HepG2 (cell line): ENCODE measurements around the gene ACTL7B. TPM values are rescaled to one million over a fixed set of nuclear protein-coding genes. Genes with fewer than 3 reads are reported as not detected.

Experiments
- ATAC-seq: fragments of 200-7000 bp; cut with Tn5 transposase; 3 replicates; pipeline ENCODE4 v1.9.1; 2020; ENCODE audit warnings: mild to moderate bottlenecking, moderate library complexity
- BruUV-seq: library from RNA; stranded (reverse); fragments of 400-500 nt; replicated peaks from 2 replicates; lab custom pipeline; 2021; lab: Mats Ljungman, UMichigan
- CTCF ChIA-PET: fragments of 300-600 bp; formaldehyde crosslinking; extraction: SDS; loops from one replicate; lab custom pipeline; 2021; ENCODE audit warnings: low total read pairs, inconsistent platforms, low intra/inter-chr PET ratio; lab: Yijun Ruan, JAX
- POLR2A ChIA-PET: fragments of 350-600 bp; sonication (Branson Sonifier 250); formaldehyde crosslinking; loops from one replicate; lab custom pipeline; 2020; ENCODE audit warnings: antibody characterized with exemption, inconsistent platforms; lab: Yijun Ruan, JAX
- DNase-seq: peaks from one replicate; pipeline ENCODE4 v3.0.0-alpha.2; 2015; ENCODE audit warnings: low spot score
- FAIRE-seq: peaks from 3 replicates; lab custom pipeline; 2011; peaks lifted over from hg19 to GRCh38; lab: Jason Lieb, UNC
- H2AFZ ChIP-seq: one replicate; pipeline ENCODE4 v1.6.1; 2011; ENCODE audit warnings: low read length, inconsistent platforms
- H3K27ac ChIP-seq: fragments of 300-600 bp; 3 replicates; pipeline ENCODE4 v1.8.0; 2011; ENCODE audit warnings: mixed run types, mild to moderate bottlenecking, mixed read lengths, low read length, inconsistent platforms; ENCODE audit not compliant: insufficient read depth; ENCODE audit errors: extremely low read length
- H3K27me3 ChIP-seq, 2 experiments: fragments of 200-600 bp in 1 of 2; 2 replicates in 1 of 2; 3 replicates in 1 of 2; pipeline versions ENCODE4 v1.6.0 to v1.8.0; 2011; ENCODE audit warnings: low read length in 2 of 2, mild to moderate bottlenecking in 2 of 2, moderate library complexity in 2 of 2, inconsistent platforms in 1 of 2; ENCODE audit not compliant: insufficient read depth in 2 of 2, control insufficient read depth in 1 of 2
- H3K36me3 ChIP-seq, 2 experiments: fragments of 200-600 bp in 1 of 2; replicated peaks in 1 of 2; 2 replicates in 1 of 2; 3 replicates in 1 of 2; pipeline versions ENCODE4 v1.5.1 to v1.8.0; 2011; ENCODE audit warnings: low read length in 2 of 2, inconsistent platforms in 1 of 2; ENCODE audit not compliant: insufficient read depth in 2 of 2, control insufficient read depth in 1 of 2
- H3K4me1 ChIP-seq: 2 replicates; pipeline ENCODE4 v1.5.1; 2012; ENCODE audit warnings: low read length, inconsistent platforms; ENCODE audit not compliant: insufficient read depth
- H3K4me2 ChIP-seq: 2 replicates; pipeline ENCODE4 v1.6.0; 2011; ENCODE audit warnings: low read depth, low read length, inconsistent platforms
- H3K4me3 ChIP-seq, 3 experiments: fragments of 200-600 bp in 1 of 3; sonication (generic), shearing (Covaris generic) in 1 of 3; replicated peaks in 1 of 3; 2 replicates each; pipeline ENCODE4 v1.5.1; 2011 to 2016; ENCODE audit warnings: low read length in 3 of 3, inconsistent platforms in 2 of 3, low read depth in 2 of 3, mild to moderate bottlenecking in 2 of 3, control low read depth in 1 of 3, mixed read lengths in 1 of 3; ENCODE audit not compliant: insufficient read depth in 1 of 3
- H3K79me2 ChIP-seq: one replicate; pipeline ENCODE4 v1.6.1; 2011; ENCODE audit warnings: low read length, inconsistent platforms; ENCODE audit not compliant: insufficient read depth
- H3K9ac ChIP-seq: 2 replicates; pipeline ENCODE4 v1.6.0; 2011; ENCODE audit warnings: mild to moderate bottlenecking, low read depth, low read length, inconsistent platforms; ENCODE audit not compliant: insufficient read depth
- H3K9me3 ChIP-seq: 2 replicates; pipeline ENCODE4 v1.5.1; 2012; ENCODE audit warnings: mild to moderate bottlenecking, low read length
- H4K20me1 ChIP-seq: 2 replicates; pipeline ENCODE4 v1.6.0; 2011; ENCODE audit warnings: inconsistent platforms, mild to moderate bottlenecking, low read length, moderate library complexity; ENCODE audit not compliant: insufficient read depth
- HOXA3 ChIP-seq: sonication (generic); formaldehyde crosslinking; IDR thresholded peaks from 2 replicates; pipeline ENCODE4 v1.5.0; 2020; ENCODE audit warnings: missing genetic modification reagents
- MIER3 ChIP-seq: IDR thresholded peaks from 2 replicates; pipeline ENCODE4 v1.6.1; 2016; ENCODE audit warnings: missing compliant biosample characterization, borderline replicate concordance
- PRMT3 ChIP-seq: sonication (generic); formaldehyde crosslinking; IDR thresholded peaks from 2 replicates; pipeline ENCODE4 v1.8.1; 2022; ENCODE audit warnings: low read depth, mild to moderate bottlenecking, moderate library complexity, missing genetic modification reagents, borderline replicate concordance
- RBAK ChIP-seq: sonication (generic); formaldehyde crosslinking; IDR thresholded peaks from 2 replicates; pipeline ENCODE4 v1.5.1; 2020; ENCODE audit warnings: mild to moderate bottlenecking, missing genetic modification reagents
- ZBTB4 ChIP-seq: sonication (generic); formaldehyde crosslinking; IDR thresholded peaks from 2 replicates; pipeline ENCODE4 v1.4.0; 2020; ENCODE audit warnings: missing genetic modification reagents, mild to moderate bottlenecking, borderline replicate concordance
- WGBS: methylation state at CpG from one replicate; pipeline ENCODE4 v1.1.6; 2017; ENCODE audit warnings: low lambda C conversion rate; 5-methylcytosine and 5-hydroxymethylcytosine counted together
- in situ Hi-C: cut with HindIII; loops from 2 replicates; pipeline ENCODE4 v1.10.0; 2017; ENCODE audit warnings: low pct_unique_long_range_greater_than_20kb; ENCODE audit not compliant: extremely low pct_ligation_motif_present
- intact Hi-C: fragments of 100-400 bp; cut with micrococcal nuclease; formaldehyde crosslinking; loops from one replicate; pipeline ENCODE4 v1.10.0; 2022; ENCODE audit not compliant: unreplicated experiment
- polyA plus RNA-seq, 8 experiments: library from polyadenylated mRNA; depleted of rRNA in 3 of 8; stranded (reverse) in 7 of 8; unstranded in 1 of 8; fragments of >200 nt; fragmentation: Illumina TruSeq in 4 of 8; extraction: Trizol in 4 of 8; gene quantifications; 2 replicates each; pipeline versions ENCODE4 v1.2.1 to v1.2.3, GENCODE V29; 2011 to 2016; ENCODE audit warnings: low read depth in 4 of 8, missing spikeins in 1 of 8, mixed read lengths in 1 of 8; ENCODE audit not compliant: insufficient read depth in 1 of 8
- total RNA-seq, 5 experiments: library from RNA; depleted of rRNA; stranded (reverse); fragments of >200 nt; fragmentation: Illumina TruSeq; extraction: Trizol; gene quantifications; 2 replicates each; pipeline ENCODE4 v1.2.3, GENCODE V29; 2016; ENCODE audit warnings: low read depth in 1 of 5

Gene ACTL7B
- total and polyA plus RNA-seq, 2 of the 13 experiments (the other 11 are each of a cell fraction or from before 2014, with no cell fraction given) = 0.07 to 0.11 TPM

- ChIA-PET CTCF (no interaction called here), POLR2A (interaction anchor here (2.0 to 3.2 kb wide), 2 partner anchors 10 to 15 kb away, joined by 7 to 20 read pairs; no protein-coding TSS in a partner anchor)
- BruUV-seq = no TSS peak
- Histone ChIP-seq H3K4me2 (no peak overlapping the region), H3K9me3 (no peaks in the 10 kb centered on the region), H3K4me3 (no peak overlapping the region), H2AFZ (no peak overlapping the region), H3K36me3 (peaks cover 13 to 88% of the 10 kb centered on the region in 2 experiments), H3K27me3 (no peaks in the 10 kb centered on the region), H3K79me2 (no peaks in the 10 kb centered on the region), H3K27ac (peak overlapping the region; percentile 55), H3K4me1 (peaks cover 55% of the 10 kb centered on the region), H4K20me1 (no peaks in the 10 kb centered on the region), H3K9ac (no peak overlapping the region)
- in situ Hi-C loops = no loop called here
- FAIRE-seq = no peak
- WGBS = 97% methylated on average over 5 of the region's 5 CpGs
- intact Hi-C loops = no loop called here
- DNase-seq = no peak
- TF ChIP-seq MIER3 (CRISPR knock-in tag) (no peak), ZBTB4 (CRISPR knock-in tag) (no peak), RBAK (no peak), PRMT3 (no peak), HOXA3 (CRISPR knock-in tag) (no peak)
- no peak for ATAC-seq
Observed at GRCh38 chr9:108900176-108900575, 44.4 kb upstream of the ACTL7B start.
